H9 (cell line): ENCODE results near the gene H2AZ1. TPM values are rescaled to one million over a fixed set of nuclear protein-coding genes. Genes with fewer than 3 reads are reported as not detected.

Experiments used
- DNase-seq: peaks from one replicate; pipeline ENCODE4 v3.0.0-alpha.2; 2017
- H2AFZ ChIP-seq: one replicate; pipeline ENCODE4 v1.6.1; 2013; ENCODE audit warnings: mild to moderate bottlenecking, low read length, control low read depth, moderate library complexity
- H2AK5ac ChIP-seq: 2 replicates; pipeline ENCODE4 v1.6.1; 2013; ENCODE audit warnings: low read length, control low read depth, mixed read lengths; ENCODE audit not compliant: insufficient read length
- H2BK120ac ChIP-seq: one replicate; pipeline ENCODE4 v1.6.1; 2013; ENCODE audit warnings: low read depth, mild to moderate bottlenecking, low read length, control low read depth, inconsistent platforms; ENCODE audit not compliant: poor library complexity, severe bottlenecking
- H2BK12ac ChIP-seq: 2 replicates; pipeline ENCODE4 v1.6.1; 2013; ENCODE audit warnings: low read length, control low read depth, mixed read lengths, low read depth; ENCODE audit not compliant: insufficient read length
- H2BK15ac ChIP-seq: 2 replicates; pipeline ENCODE4 v1.6.1; 2013; ENCODE audit warnings: low read depth, low read length, control low read depth
- H2BK20ac ChIP-seq: one replicate; pipeline ENCODE4 v1.6.1; 2013; ENCODE audit warnings: low read depth, mild to moderate bottlenecking, low read length, control low read depth, inconsistent platforms; ENCODE audit not compliant: poor library complexity, severe bottlenecking
- H2BK5ac ChIP-seq: 2 replicates; pipeline ENCODE4 v1.6.1; 2013; ENCODE audit warnings: low read length, control low read depth, mixed read lengths; ENCODE audit not compliant: insufficient read length
- H3K14ac ChIP-seq: 2 replicates; pipeline ENCODE4 v1.6.1; 2013; ENCODE audit warnings: low read length, control low read depth; ENCODE audit not compliant: insufficient read depth
- H3K18ac ChIP-seq: 2 replicates; pipeline ENCODE4 v1.6.1; 2013; ENCODE audit warnings: low read depth, mild to moderate bottlenecking, mixed read lengths, low read length, control low read depth; ENCODE audit not compliant: insufficient read length
- H3K23ac ChIP-seq: 2 replicates; pipeline ENCODE4 v1.6.1; 2013; ENCODE audit warnings: low read length, control low read depth, mixed read lengths, low read depth; ENCODE audit not compliant: insufficient read length
- H3K23me2 ChIP-seq: 2 replicates; pipeline ENCODE4 v1.6.1; 2013; ENCODE audit warnings: low read depth, mild to moderate bottlenecking, mixed read lengths, low read length, control low read depth; ENCODE audit not compliant: insufficient read length, poor library complexity, severe bottlenecking
- H3K27ac ChIP-seq: 2 replicates; pipeline ENCODE4 v1.5.1; 2013; ENCODE audit warnings: low read length, control low read depth, mixed read lengths, low read depth; ENCODE audit not compliant: insufficient read length
- H3K27me3 ChIP-seq: 2 replicates; pipeline ENCODE4 v1.6.1; 2013; ENCODE audit warnings: low read length, control low read depth, inconsistent platforms; ENCODE audit not compliant: insufficient read depth
- H3K4ac ChIP-seq: 2 replicates; pipeline ENCODE4 v1.6.1; 2013; ENCODE audit warnings: low read depth, mild to moderate bottlenecking, control low read depth, inconsistent platforms, low read length, moderate library complexity
- H3K4me1 ChIP-seq: 2 replicates; pipeline ENCODE4 v1.6.1; 2013; ENCODE audit warnings: low read length, control low read depth, inconsistent platforms; ENCODE audit not compliant: insufficient read depth
- H3K4me2 ChIP-seq: 2 replicates; pipeline ENCODE4 v1.6.1; 2013; ENCODE audit warnings: low read length, control low read depth, mixed read lengths; ENCODE audit not compliant: insufficient read length, insufficient read depth
- H3K56ac ChIP-seq: 2 replicates; pipeline ENCODE4 v1.6.1; 2013; ENCODE audit warnings: low read depth, mild to moderate bottlenecking, mixed read lengths, low read length, control low read depth; ENCODE audit not compliant: insufficient read length
- H3K79me1 ChIP-seq: 2 replicates; pipeline ENCODE4 v1.6.1; 2013; ENCODE audit warnings: low read depth, mild to moderate bottlenecking, moderate library complexity, low read length, control low read depth, inconsistent platforms; ENCODE audit not compliant: insufficient read depth, poor library complexity, severe bottlenecking
- H3K79me2 ChIP-seq: 2 replicates; pipeline ENCODE4 v1.6.1; 2013; ENCODE audit warnings: low read length, control low read depth, inconsistent platforms; ENCODE audit not compliant: insufficient read depth
- H3K9ac ChIP-seq: 2 replicates; pipeline ENCODE4 v1.6.1; 2013; ENCODE audit warnings: low read length, control low read depth, mixed read lengths; ENCODE audit not compliant: insufficient read length; ENCODE audit errors: extremely low read depth
- H3K9me3 ChIP-seq: one replicate; pipeline ENCODE4 v1.6.1; 2013; ENCODE audit warnings: low read depth, low read length, inconsistent platforms; ENCODE audit not compliant: control insufficient read depth
- H3T11ph ChIP-seq: one replicate; pipeline ENCODE4 v1.6.1; 2013; ENCODE audit warnings: mild to moderate bottlenecking, low read length, control low read depth, inconsistent platforms
- H4K20me1 ChIP-seq: one replicate; pipeline ENCODE4 v1.6.1; 2013; ENCODE audit not compliant: control insufficient read depth, insufficient read length, insufficient read depth
- H4K5ac ChIP-seq: 2 replicates; pipeline ENCODE4 v1.6.1; 2013; ENCODE audit warnings: low read depth, mild to moderate bottlenecking, mixed read lengths, low read length, control low read depth; ENCODE audit not compliant: insufficient read length
- H4K8ac ChIP-seq: replicated peaks from 2 replicates; pipeline ENCODE4 v1.6.1; 2013; ENCODE audit warnings: low read length, control low read depth, mixed read lengths, low read depth; ENCODE audit not compliant: insufficient read length
- H4K91ac ChIP-seq: 2 replicates; pipeline ENCODE4 v1.6.1; 2013; ENCODE audit warnings: low read depth, mild to moderate bottlenecking, moderate library complexity, mixed read lengths, low read length, control low read depth; ENCODE audit not compliant: insufficient read length
- H3K27ac Mint-ChIP-seq, 3 experiments: 2 replicates in 2 of 3; 3 replicates in 1 of 3; pipeline ENCODE4 v1.8.0; 2020 to 2021; ENCODE audit warnings: mixed read lengths in 3 of 3, mild to moderate bottlenecking in 1 of 3, moderate library complexity in 1 of 3
- H3K27me3 Mint-ChIP-seq: 2 replicates; pipeline ENCODE4 v1.8.0; 2021; ENCODE audit warnings: low read depth, mild to moderate bottlenecking, moderate library complexity, mixed read lengths
- H3K36me3 Mint-ChIP-seq, 3 experiments: 2 replicates in 2 of 3; 3 replicates in 1 of 3; pipeline ENCODE4 v1.8.0; 2020 to 2021; ENCODE audit warnings: low read depth in 3 of 3, mixed read lengths in 3 of 3; ENCODE audit not compliant: insufficient read depth in 1 of 3
- H3K4me1 Mint-ChIP-seq, 2 experiments: 2 replicates each; pipeline ENCODE4 v1.8.0; 2020; ENCODE audit warnings: mixed read lengths in 2 of 2
- H3K4me3 Mint-ChIP-seq, 2 experiments: 2 replicates in 1 of 2; 3 replicates in 1 of 2; pipeline ENCODE4 v1.8.0; 2020 to 2021; ENCODE audit warnings: mild to moderate bottlenecking in 2 of 2, mixed read lengths in 2 of 2, moderate library complexity in 1 of 2
- H3K9me3 Mint-ChIP-seq, 2 experiments: 2 replicates in 1 of 2; 3 replicates in 1 of 2; pipeline ENCODE4 v1.8.0; 2020; ENCODE audit warnings: mild to moderate bottlenecking in 2 of 2, mixed read lengths in 2 of 2, moderate library complexity in 1 of 2
- CTCF ChIP-seq: fragments of 200-600 bp; sonication (generic); conservative IDR thresholded peaks from 3 replicates; pipeline ENCODE4 v1.8.0; 2021; ENCODE audit warnings: antibody characterized with exemption, mild to moderate bottlenecking
- WGBS: extraction: QIAGEN DNeasy Blood & Tissue Kit; methylation state at CpG from one replicate; pipeline ENCODE4 v1.1.7; 2013; ENCODE audit warnings: missing lambda C conversion rate, low lambda C conversion rate, mixed read lengths; ENCODE audit not compliant: insufficient read length; ENCODE audit errors: extremely low coverage; 5-methylcytosine and 5-hydroxymethylcytosine counted together
- total RNA-seq: library from RNA; stranded (reverse); gene quantifications from 2 replicates; pipeline ENCODE4 v1.2.1, GENCODE V29; 2021

H2AZ1 gene
- total RNA-seq, 1 experiment from 2014 or later = 811 TPM

GRCh38 chr4:99949034-99949998, 759 bp downstream of the H2AZ1 start:
- no peak overlapping the region for H2AK5ac ChIP-seq
- peak overlapping the region; percentile 29 for H4K5ac ChIP-seq
- no peak overlapping the region for H2BK20ac ChIP-seq
- peaks cover 3% of the 10 kb centered on the region for H3K79me1 ChIP-seq
- no peak overlapping the region for H2BK15ac ChIP-seq
- no CpG with 5 or more reads among the region's 98 CpGs for WGBS
- no peak overlapping the region for H3K23ac ChIP-seq
- no peak overlapping the region; the same call in 1 of the 2 replicates for H3K4ac ChIP-seq
- TF ChIP-seq CTCF = peak; percentile 76
- Mint-ChIP-seq H3K36me3 (peaks cover 3 to 9% (median 5%) of the 10 kb centered on the region in 3 experiments; a peak in 6 of 7 replicates), H3K27ac (no peak overlapping the region), H3K4me3 (no peak overlapping the region), H3K27me3 (peaks cover 2% of the 10 kb centered on the region; the same call in 1 of the 2 replicates), H3K4me1 (peaks cover 16 to 28% of the 10 kb centered on the region in 2 experiments), H3K9me3 (peaks cover 0 to 2% of the 10 kb centered on the region in 2 experiments; a peak in 1 of 5 replicates)
- no peak overlapping the region for H3T11ph ChIP-seq
- peak overlapping the region; percentile 99 for H3K18ac ChIP-seq
- peak overlapping the region; percentile 99 for H3K14ac ChIP-seq
- no peak overlapping the region for H2AFZ ChIP-seq
- no peak overlapping the region for H4K8ac ChIP-seq
- H2BK120ac ChIP-seq = no peak overlapping the region
- peaks cover 7% of the 10 kb centered on the region for H3K23me2 ChIP-seq
- H2BK12ac ChIP-seq = no peak overlapping the region
- H3K56ac ChIP-seq = peak overlapping the region; percentile 83
- no peaks in the 10 kb centered on the region for H3K4me1 ChIP-seq
- no peaks in the 10 kb centered on the region for H3K9me3 ChIP-seq
- H3K4me2 ChIP-seq = peak overlapping the region; percentile 60
- peak overlapping the region; percentile 75 for H3K27ac ChIP-seq
- no peak overlapping the region for H4K91ac ChIP-seq
- H3K27me3 ChIP-seq = no peaks in the 10 kb centered on the region
- no peaks in the 10 kb centered on the region for H4K20me1 ChIP-seq
- peaks cover 2% of the 10 kb centered on the region; the same call in 1 of the 2 replicates for H3K79me2 ChIP-seq
- no peak overlapping the region for H2BK5ac ChIP-seq
- DNase-seq = peak; percentile 93
- peak overlapping the region; percentile 99 for H3K9ac ChIP-seq
